ENCODE data around the gene MAGI2.
A peak's percentile ranks its signal among the peaks of the same experiment; 100 is the strongest.

Gene MAGI2

DNA sequence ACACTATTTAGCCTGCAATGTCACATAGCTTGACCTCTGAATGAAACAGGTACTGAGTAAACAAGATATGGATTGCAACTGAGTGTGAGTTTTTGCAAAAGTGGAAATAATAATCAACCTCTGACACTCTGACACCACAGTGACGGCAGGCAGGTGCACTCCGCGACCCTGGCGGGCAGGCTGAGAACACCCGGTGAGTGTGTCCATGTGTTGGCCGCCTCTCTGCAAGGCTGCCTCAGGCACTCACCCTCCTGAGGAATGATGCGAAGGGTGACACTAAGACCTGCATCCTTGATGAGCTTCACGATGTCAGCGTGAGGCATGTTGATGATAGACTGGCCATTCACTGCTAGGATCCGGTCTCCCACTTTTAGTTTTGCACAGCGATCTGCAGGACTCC is 1318.7 kb downstream of the MAGI2 start:
- H3K4me3 ChIP-seq (ENCODE audit: low read length): no peak overlapping the region
- TF ChIP-seq CTCF (conservative IDR thresholded peaks at IDR 0.05; ENCODE audit: low read length): no peak
- DNase-seq (ENCODE audit: low read depth): no peak

GRCh38 chr7:78134256-78134655 is 1319.2 kb downstream of the MAGI2 start:
- peak; percentile 80 for TF ChIP-seq CTCF (conservative IDR thresholded peaks at IDR 0.05; ENCODE audit: low read length)
- peak; percentile 77 for DNase-seq (ENCODE audit: low read depth)
- no peak overlapping the region for H3K4me3 ChIP-seq (ENCODE audit: low read length)

DNA sequence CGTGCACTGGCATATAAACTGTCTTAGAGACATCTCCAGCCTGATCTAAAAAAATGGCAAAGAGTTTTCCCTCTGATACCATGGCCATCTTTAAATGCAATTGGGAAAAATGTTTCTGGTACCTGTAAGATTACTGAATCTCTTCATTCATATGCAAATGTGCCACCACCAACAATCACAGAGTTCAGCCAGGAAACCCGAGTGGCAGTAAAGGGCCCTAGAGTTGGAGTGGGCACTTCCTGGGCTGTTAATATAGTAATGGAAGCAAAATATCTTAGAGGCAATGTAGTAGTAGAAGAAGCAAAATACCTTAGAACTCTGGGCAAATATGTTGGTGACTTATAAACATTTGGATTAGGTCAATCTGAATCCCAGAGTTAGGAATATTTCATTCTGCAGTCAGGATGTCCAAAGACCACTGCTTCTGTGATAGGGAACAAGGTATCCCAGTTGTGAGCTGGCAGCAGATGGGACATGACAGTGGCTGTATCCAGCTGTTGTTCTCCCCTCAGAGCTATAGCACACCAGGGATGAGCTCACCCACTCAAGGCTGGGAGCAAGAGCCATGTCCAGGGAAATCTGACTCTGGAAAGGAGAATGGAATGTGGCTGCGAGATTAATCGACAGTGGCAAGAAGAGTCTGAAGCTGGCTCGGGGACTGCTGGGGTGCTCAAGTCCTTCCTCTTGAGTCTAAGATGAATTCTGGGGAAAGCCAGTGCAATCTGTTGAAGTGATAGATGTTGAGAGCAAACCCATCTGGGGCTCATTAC is 1322.8 kb downstream of the MAGI2 start:
- no peak overlapping the region for H3K4me3 ChIP-seq (ENCODE audit: low read length)
- no peak for TF ChIP-seq CTCF (conservative IDR thresholded peaks at IDR 0.05; ENCODE audit: low read length)
- DNase-seq (ENCODE audit: low read depth): peak; percentile 27

- TF ChIP-seq CTCF (conservative IDR thresholded peaks at IDR 0.05; ENCODE audit: low read length): no peak
- no peak overlapping the region for H3K4me3 ChIP-seq (ENCODE audit: low read length)
- DNase-seq (ENCODE audit: low read depth): no peak
These were observed 1323.6 kb downstream of the MAGI2 start for GRCh38 chr7:78129865-78130264.

- TF ChIP-seq CTCF (conservative IDR thresholded peaks at IDR 0.05; ENCODE audit: low read length): no peak
These were observed 1326.5 kb downstream of the MAGI2 start for GRCh38 chr7:78127009-78127408.

GRCh38 chr7:78125884-78126283 is 1327.6 kb downstream of the MAGI2 start:
- TF ChIP-seq CTCF (conservative IDR thresholded peaks at IDR 0.05; ENCODE audit: low read length): no peak
- no peak overlapping the region for H3K4me3 ChIP-seq (ENCODE audit: low read length)
- DNase-seq (ENCODE audit: low read depth): peak; percentile 65

More at GRCh38 chr7:78127009-78127408, 1326.5 kb downstream of the MAGI2 start:
- DNase-seq (ENCODE audit: low read depth): no peak
- no peak overlapping the region for H3K4me3 ChIP-seq (ENCODE audit: low read length)

- DNase-seq (ENCODE audit: low read depth): no peak
- TF ChIP-seq CTCF (conservative IDR thresholded peaks at IDR 0.05; ENCODE audit: low read length): no peak
- H3K4me3 ChIP-seq (ENCODE audit: low read length): no peak overlapping the region
These were observed 1329.3 kb downstream of the MAGI2 start for GRCh38 chr7:78124216-78124615.
